Measurements from ENCODE around the gene AZIN2.

AZIN2 gene

DNA sequence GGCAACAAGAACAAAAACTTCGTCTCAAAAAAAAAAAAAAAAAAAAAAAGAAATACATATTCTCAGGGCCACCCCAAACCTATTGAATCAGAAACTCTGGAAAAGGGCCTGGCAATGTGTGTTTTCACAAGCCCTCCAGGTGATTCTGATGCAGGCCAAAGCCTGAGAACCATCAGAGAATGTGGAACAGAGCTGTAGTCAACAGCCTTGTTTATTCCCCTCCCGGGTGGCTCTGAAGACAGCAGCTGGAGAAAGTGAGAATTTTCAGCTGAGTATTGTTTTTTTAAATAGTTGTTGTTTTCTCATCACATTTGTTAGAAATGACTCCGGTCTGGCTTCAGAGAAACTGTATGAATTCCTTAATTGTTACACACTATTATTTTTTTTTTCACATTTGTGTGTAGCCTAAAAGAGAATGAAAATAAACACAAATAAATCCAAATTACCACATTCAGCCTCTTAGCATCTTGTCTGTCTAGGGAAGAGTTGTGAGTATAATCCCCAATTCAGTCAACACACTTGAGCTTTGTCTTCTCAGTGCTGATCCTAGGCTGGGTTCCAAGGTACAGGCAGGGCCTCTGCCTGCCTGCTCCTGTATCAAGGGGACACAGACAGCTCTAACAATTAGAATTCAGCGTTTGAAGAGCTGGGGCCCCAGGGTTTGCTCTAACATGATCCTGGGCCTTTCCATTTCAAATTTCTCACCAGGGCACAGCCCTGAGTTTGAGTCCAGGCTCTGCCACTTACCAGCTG is 6.6 kb upstream of the AZIN2 start:
- no peak for DNase-seq
- no peaks in the 10 kb centered on the region for H3K9me3 Mint-ChIP-seq
- H3K4me1 Mint-ChIP-seq (ENCODE audit: low read depth): no peaks in the 10 kb centered on the region
- H3K27ac Mint-ChIP-seq: no peak overlapping the region
- H3K27me3 Mint-ChIP-seq: no peaks in the 10 kb centered on the region
- no peaks in the 10 kb centered on the region for H3K36me3 Mint-ChIP-seq (ENCODE audit: low read depth)
- no peak overlapping the region for H3K4me3 Mint-ChIP-seq

DNA sequence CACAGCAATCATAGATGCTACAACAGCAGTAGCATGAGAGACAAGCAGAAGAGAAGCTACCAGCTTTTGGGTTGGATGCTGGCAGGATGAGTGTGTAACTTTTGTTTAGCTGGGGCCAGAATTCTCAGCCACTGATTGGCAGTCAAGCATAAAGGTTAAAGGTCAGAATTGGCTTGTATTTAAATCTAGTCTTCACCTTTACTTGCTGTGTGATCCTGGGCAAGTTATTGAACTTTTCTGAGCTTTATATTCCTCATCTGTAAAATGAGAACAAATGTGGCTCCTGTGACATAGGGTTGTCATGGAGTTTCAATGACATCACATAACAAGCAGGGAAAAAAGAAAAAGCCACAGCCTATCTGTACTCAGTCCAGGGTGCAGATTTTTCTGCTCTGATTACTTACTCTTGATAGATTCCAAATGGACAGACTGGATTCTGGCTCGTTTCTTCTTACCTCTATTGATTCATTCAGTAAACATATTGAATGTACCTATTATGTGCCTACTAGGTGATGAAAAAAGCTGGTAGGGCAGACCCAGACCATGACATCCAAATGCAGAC is 2.8 kb upstream of the AZIN2 start:
- Mint-ChIP-seq H3K4me3 (no peak overlapping the region), H3K36me3 (ENCODE audit: low read depth) (no peaks in the 10 kb centered on the region), H3K27me3 (no peaks in the 10 kb centered on the region), H3K9me3 (no peaks in the 10 kb centered on the region), H3K4me1 (ENCODE audit: low read depth) (peaks cover 22% of the 10 kb centered on the region), H3K27ac (no peak overlapping the region)
- DNase-seq: no peak

DNA sequence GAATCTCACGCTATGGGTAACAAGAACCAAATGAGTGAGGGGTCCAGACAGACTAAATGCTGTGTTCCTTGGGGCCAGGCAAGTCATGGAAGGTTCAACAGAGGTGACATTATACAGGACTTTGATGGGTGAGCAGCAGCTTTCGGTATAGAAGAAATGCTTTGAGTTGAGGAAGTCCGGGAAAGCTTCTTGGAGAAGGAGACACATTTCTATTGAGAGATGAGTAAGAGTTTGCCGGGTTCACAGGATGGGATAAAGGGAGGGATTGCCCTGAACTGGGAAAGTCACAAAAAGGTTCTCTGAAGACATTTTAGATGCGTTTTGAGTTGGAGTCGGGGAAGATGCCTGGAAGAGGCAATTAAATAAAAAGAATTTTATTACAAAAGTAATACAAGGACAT is 580 bp upstream of the AZIN2 start:
- no peaks in the 10 kb centered on the region for H3K36me3 Mint-ChIP-seq (ENCODE audit: low read depth)
- no peaks in the 10 kb centered on the region for H3K27me3 Mint-ChIP-seq
- H3K9me3 Mint-ChIP-seq: no peaks in the 10 kb centered on the region
- peak overlapping the region; percentile 76 for H3K27ac Mint-ChIP-seq
- peak overlapping the region; percentile 82 for H3K4me3 Mint-ChIP-seq
- H3K4me1 Mint-ChIP-seq (ENCODE audit: low read depth): peaks cover 22% of the 10 kb centered on the region
- DNase-seq: no peak

- Mint-ChIP-seq H3K4me3 (peak overlapping the region; percentile 82), H3K36me3 (ENCODE audit: low read depth) (no peaks in the 10 kb centered on the region), H3K27ac (no peak overlapping the region), H3K27me3 (no peaks in the 10 kb centered on the region), H3K9me3 (no peaks in the 10 kb centered on the region), H3K4me1 (ENCODE audit: low read depth) (peaks cover 25% of the 10 kb centered on the region)
- DNase-seq: peak; percentile 41
Observed at GRCh38 chr1:33081554-33082305, 777 bp downstream of the AZIN2 start.

DNA sequence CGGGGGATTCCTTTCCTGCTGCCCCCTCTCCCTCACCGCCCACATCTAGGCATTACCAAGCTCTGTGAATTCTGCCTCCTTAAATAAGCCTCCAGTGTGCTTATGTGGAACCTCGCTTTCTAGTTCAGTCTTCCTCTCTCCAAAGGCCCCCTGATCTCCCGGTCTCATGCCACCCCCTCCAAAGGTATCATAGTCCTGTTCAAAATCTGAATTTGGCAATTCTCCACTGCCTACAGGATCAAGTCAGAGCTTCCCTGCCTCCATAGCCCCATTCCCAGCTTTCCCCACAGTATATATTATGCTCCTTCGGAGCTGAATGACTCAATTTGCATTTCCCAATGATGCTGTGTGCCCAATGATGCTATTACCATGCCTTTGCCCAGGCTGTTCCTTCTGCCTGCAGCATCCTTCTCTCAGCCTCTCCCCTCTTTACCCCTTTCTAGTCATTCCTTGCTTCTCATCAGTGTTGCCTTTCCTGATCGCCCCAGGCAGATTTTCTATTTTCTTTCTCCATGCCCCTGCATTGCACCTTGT is 1.7 kb downstream of the AZIN2 start:
- Mint-ChIP-seq H3K27ac (no peak overlapping the region), H3K36me3 (ENCODE audit: low read depth) (no peaks in the 10 kb centered on the region), H3K4me3 (peak overlapping the region; percentile 30)

GRCh38 chr1:33085332-33085731 is 4.4 kb downstream of the AZIN2 start:
- Mint-ChIP-seq H3K27me3 (no peaks in the 10 kb centered on the region), H3K36me3 (ENCODE audit: low read depth) (no peaks in the 10 kb centered on the region), H3K4me1 (ENCODE audit: low read depth) (peaks cover 38% of the 10 kb centered on the region), H3K4me3 (no peak overlapping the region), H3K9me3 (no peaks in the 10 kb centered on the region), H3K27ac (no peak overlapping the region)
- DNase-seq: no peak

More for the DNA sequence above, 1.7 kb downstream of the AZIN2 start:
- no peaks in the 10 kb centered on the region for H3K27me3 Mint-ChIP-seq
- DNase-seq: no peak
- peaks cover 28% of the 10 kb centered on the region for H3K4me1 Mint-ChIP-seq (ENCODE audit: low read depth)
- H3K9me3 Mint-ChIP-seq: no peaks in the 10 kb centered on the region

DNA sequence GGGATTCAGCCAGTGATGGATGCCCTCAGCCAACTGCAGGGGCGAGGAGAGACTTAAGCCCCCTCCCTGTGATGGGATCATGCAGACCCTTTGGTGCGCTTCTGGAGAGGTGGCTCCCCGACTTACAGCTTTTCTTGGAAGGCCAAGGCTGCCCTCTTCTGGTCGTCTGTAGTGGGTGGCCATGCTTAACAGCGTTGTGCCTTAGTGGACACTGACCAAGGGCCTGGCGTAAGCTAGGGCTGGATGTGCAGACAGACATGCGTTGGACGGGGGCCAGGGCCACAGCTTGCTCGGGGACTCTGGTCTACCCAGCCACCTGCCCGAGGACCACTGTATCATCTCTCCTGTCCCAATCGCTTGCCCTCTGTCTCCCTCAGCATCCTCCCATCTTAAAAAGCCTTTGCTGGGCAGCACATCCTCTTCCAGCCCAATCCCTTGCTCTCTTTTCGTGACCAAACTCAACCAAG is 5.5 kb downstream of the AZIN2 start:
- H3K9me3 Mint-ChIP-seq: no peaks in the 10 kb centered on the region
- peak; percentile 57 for DNase-seq
- peaks cover 32% of the 10 kb centered on the region for H3K4me1 Mint-ChIP-seq (ENCODE audit: low read depth)
- H3K27me3 Mint-ChIP-seq: no peaks in the 10 kb centered on the region
- H3K27ac Mint-ChIP-seq: peak overlapping the region; percentile 12
- H3K4me3 Mint-ChIP-seq: no peak overlapping the region
- H3K36me3 Mint-ChIP-seq (ENCODE audit: low read depth): no peaks in the 10 kb centered on the region

DNA sequence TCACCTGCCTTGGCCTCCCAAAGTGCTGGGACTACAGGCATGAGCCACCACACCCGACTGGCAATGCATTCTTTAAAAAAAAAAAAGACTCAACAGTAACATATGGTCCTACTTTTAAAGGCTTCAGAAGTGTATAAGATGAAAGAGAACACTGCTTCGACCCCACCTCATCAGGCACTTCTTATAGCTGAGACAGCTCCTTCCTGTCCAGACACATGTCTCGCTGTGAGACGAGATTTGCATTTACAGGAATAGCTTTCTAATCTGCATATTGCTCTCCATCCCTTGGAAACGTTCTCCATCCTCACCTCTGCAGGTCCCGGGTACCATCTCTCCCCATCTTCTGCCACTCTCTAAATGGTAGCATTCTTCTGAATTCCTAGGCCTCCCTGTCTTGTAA is 6.7 kb downstream of the AZIN2 start:
- Mint-ChIP-seq H3K27ac (peak overlapping the region; percentile 75), H3K9me3 (no peaks in the 10 kb centered on the region), H3K4me3 (no peak overlapping the region), H3K4me1 (ENCODE audit: low read depth) (peaks cover 23% of the 10 kb centered on the region), H3K27me3 (no peaks in the 10 kb centered on the region), H3K36me3 (ENCODE audit: low read depth) (no peaks in the 10 kb centered on the region)
- DNase-seq: no peak

GRCh38 chr1:33088119-33088906 is 7.4 kb downstream of the AZIN2 start:
- peaks cover 20% of the 10 kb centered on the region for H3K4me1 Mint-ChIP-seq (ENCODE audit: low read depth)
- no peaks in the 10 kb centered on the region for H3K36me3 Mint-ChIP-seq (ENCODE audit: low read depth)
- DNase-seq: no peak
- no peaks in the 10 kb centered on the region for H3K27me3 Mint-ChIP-seq
- peak overlapping the region; percentile 75 for H3K27ac Mint-ChIP-seq
- no peak overlapping the region for H3K4me3 Mint-ChIP-seq
- no peaks in the 10 kb centered on the region for H3K9me3 Mint-ChIP-seq

DNA sequence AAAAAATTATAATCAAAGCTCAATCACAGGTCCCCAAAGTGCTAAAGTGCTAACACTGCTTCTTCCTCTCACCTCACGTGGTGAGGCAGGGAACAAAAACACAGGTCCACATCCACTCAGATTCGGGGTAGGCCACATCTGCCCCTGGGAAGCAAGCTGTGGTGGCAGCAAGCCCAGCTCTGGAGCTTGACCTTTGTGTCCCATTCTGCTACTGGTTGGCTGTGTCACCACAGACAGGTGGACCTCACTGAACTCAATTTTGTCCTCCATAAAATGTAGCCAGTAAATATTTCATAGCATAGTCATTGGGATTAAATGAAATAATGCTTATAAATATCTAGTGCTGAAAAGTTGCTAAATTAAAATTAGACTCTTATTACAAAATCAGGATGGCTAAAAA is 8.5 kb downstream of the AZIN2 start:
- H3K27ac Mint-ChIP-seq: no peak overlapping the region
- no peaks in the 10 kb centered on the region for H3K9me3 Mint-ChIP-seq
- DNase-seq: no peak
- no peaks in the 10 kb centered on the region for H3K27me3 Mint-ChIP-seq
- peaks cover 20% of the 10 kb centered on the region for H3K4me1 Mint-ChIP-seq (ENCODE audit: low read depth)
- no peak overlapping the region for H3K4me3 Mint-ChIP-seq
- H3K36me3 Mint-ChIP-seq (ENCODE audit: low read depth): no peaks in the 10 kb centered on the region

GRCh38 chr1:33092438-33092837 is 11.5 kb downstream of the AZIN2 start:
- Mint-ChIP-seq H3K4me1 (ENCODE audit: low read depth) (peaks cover 29% of the 10 kb centered on the region), H3K27ac (no peak overlapping the region), H3K4me3 (no peak overlapping the region), H3K36me3 (ENCODE audit: low read depth) (no peaks in the 10 kb centered on the region), H3K27me3 (no peaks in the 10 kb centered on the region), H3K9me3 (no peaks in the 10 kb centered on the region)
- DNase-seq: no peak

GRCh38 chr1:33093004-33093403 is 12.1 kb downstream of the AZIN2 start:
- no peaks in the 10 kb centered on the region for H3K36me3 Mint-ChIP-seq (ENCODE audit: low read depth)
- no peak overlapping the region for H3K4me3 Mint-ChIP-seq
- H3K4me1 Mint-ChIP-seq (ENCODE audit: low read depth): peaks cover 29% of the 10 kb centered on the region
- no peaks in the 10 kb centered on the region for H3K9me3 Mint-ChIP-seq
- H3K27ac Mint-ChIP-seq: no peak overlapping the region
- H3K27me3 Mint-ChIP-seq: no peaks in the 10 kb centered on the region
- DNase-seq: no peak

DNA sequence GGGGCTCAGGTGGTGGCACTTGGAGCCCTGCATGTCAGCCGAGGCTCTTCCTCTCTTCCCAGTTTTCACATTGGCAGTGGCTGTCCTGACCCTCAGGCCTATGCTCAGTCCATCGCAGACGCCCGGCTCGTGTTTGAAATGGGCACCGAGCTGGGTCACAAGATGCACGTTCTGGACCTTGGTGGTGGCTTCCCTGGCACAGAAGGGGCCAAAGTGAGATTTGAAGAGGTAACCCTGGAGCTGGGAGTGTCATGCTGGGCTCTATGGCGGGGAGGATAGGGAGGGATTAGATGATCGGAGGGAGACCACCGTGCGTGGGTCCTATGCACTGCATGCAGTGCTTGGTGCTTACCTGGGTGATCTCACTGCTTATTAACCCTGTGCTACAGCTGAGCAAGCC is 13.5 kb downstream of the AZIN2 start:
- H3K36me3 Mint-ChIP-seq (ENCODE audit: low read depth): peaks cover 3% of the 10 kb centered on the region
- peaks cover 34% of the 10 kb centered on the region for H3K4me1 Mint-ChIP-seq (ENCODE audit: low read depth)
- no peaks in the 10 kb centered on the region for H3K27me3 Mint-ChIP-seq
- no peak for DNase-seq
- H3K4me3 Mint-ChIP-seq: no peak overlapping the region
- no peak overlapping the region for H3K27ac Mint-ChIP-seq
- peaks cover 3% of the 10 kb centered on the region for H3K9me3 Mint-ChIP-seq

DNA sequence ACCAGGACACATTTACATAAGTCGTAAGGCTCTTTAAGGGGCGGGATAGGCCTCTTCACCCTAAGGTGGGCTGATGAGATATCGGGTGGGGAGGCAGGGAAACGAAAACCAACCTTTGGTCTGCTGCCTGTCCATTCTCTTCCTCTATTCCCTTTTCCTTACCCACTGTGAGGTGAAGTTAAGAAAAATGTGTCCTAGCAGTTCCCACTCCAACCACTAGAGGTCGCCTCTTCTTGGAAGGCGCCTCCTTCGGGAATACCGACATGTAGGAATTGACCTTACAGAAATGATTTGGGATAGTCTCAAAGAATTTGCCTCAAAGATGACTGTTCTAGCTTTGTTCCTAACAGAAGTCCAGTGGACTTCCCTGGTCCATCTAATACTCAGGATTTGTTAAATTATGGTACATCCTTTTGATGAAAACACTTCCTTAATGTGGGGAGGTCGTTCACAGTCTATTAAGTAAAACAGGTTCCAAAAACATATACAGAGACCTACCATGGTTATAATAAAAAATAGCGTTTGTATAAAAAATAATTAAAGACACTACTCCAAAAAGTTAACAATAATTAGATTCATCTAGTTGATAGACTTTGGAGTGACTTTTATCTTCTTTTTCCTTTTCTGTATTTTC is 14.1 kb downstream of the AZIN2 start:
- H3K36me3 Mint-ChIP-seq (ENCODE audit: low read depth): peaks cover 3% of the 10 kb centered on the region
- peaks cover 3% of the 10 kb centered on the region for H3K9me3 Mint-ChIP-seq
- H3K27ac Mint-ChIP-seq: no peak overlapping the region
- DNase-seq: no peak
- peaks cover 40% of the 10 kb centered on the region for H3K4me1 Mint-ChIP-seq (ENCODE audit: low read depth)
- H3K4me3 Mint-ChIP-seq: no peak overlapping the region
- H3K27me3 Mint-ChIP-seq: no peaks in the 10 kb centered on the region

Data from activated T-cell treated with anti-CD3 and anti-CD28 coated beads, Interleukin-2, amount 50 U/mL, for 24 hours (primary cell).